Measurements from ENCODE around the gene BGLAP.

The BGLAP gene

GRCh38 chr1:156226782-156227181 lies 15.2 kb upstream of the BGLAP start:
- DNase-seq (ENCODE audit: low read depth), result no peak

- no peak for DNase-seq (ENCODE audit: low read depth)
Measured at GRCh38 chr1:156228501-156228900, 13.5 kb upstream of the BGLAP start.

- DNase-seq (ENCODE audit: low read depth), result no peak
Measured at GRCh38 chr1:156229809-156230472, 12.0 kb upstream of the BGLAP start.

GRCh38 chr1:156230473-156230837 lies 11.5 kb upstream of the BGLAP start:
- no peak for DNase-seq (ENCODE audit: low read depth)

- DNase-seq (ENCODE audit: low read depth), result no peak
Measured at GRCh38 chr1:156232201-156232894, 9.6 kb upstream of the BGLAP start.

GRCh38 chr1:156233426-156234127 lies 8.4 kb upstream of the BGLAP start:
- DNase-seq (ENCODE audit: low read depth), result no peak

- DNase-seq (ENCODE audit: low read depth), result no peak
Measured at GRCh38 chr1:156236164-156236563, 5.8 kb upstream of the BGLAP start.

GRCh38 chr1:156238248-156238647 lies 3.7 kb upstream of the BGLAP start:
- DNase-seq (ENCODE audit: low read depth), result no peak

- no peak for DNase-seq (ENCODE audit: low read depth)
Measured at GRCh38 chr1:156241311-156241811, 623 bp upstream of the BGLAP start.

GRCh38 chr1:156242738-156243137 lies 754 bp downstream of the BGLAP start:
- no peak for DNase-seq (ENCODE audit: low read depth)

- no peak for DNase-seq (ENCODE audit: low read depth)
Measured at GRCh38 chr1:156244126-156244525, 2.1 kb downstream of the BGLAP start.

GRCh38 chr1:156244712-156245111 lies 2.7 kb downstream of the BGLAP start:
- DNase-seq (ENCODE audit: low read depth), result no peak

- DNase-seq (ENCODE audit: low read depth), result peak; percentile 15
Measured at GRCh38 chr1:156245451-156246232, 3.7 kb downstream of the BGLAP start.

GRCh38 chr1:156246241-156246780 lies 4.3 kb downstream of the BGLAP start:
- DNase-seq (ENCODE audit: low read depth), result no peak

GRCh38 chr1:156246781-156247459 lies 4.9 kb downstream of the BGLAP start:
- DNase-seq (ENCODE audit: low read depth), result no peak

GRCh38 chr1:156247460-156248322 lies 5.7 kb downstream of the BGLAP start, which contains the start of gene PAQR6:
Gene PAQR6, minus strand, starts transcription at chr1:156248056. Its CDS starts 1,325 bp downstream, at chr1:156246731.
- DNase-seq (ENCODE audit: low read depth), result no peak

GRCh38 chr1:156248323-156248683 lies 6.3 kb downstream of the BGLAP start:
- DNase-seq (ENCODE audit: low read depth), result no peak

- DNase-seq (ENCODE audit: low read depth), result no peak
Measured at GRCh38 chr1:156249593-156249992, 7.6 kb downstream of the BGLAP start.

GRCh38 chr1:156251527-156251926 lies 9.5 kb downstream of the BGLAP start:
- no peak for DNase-seq (ENCODE audit: low read depth)

GRCh38 chr1:156253634-156254033 lies 11.7 kb downstream of the BGLAP start:
- no peak for DNase-seq (ENCODE audit: low read depth)

Data from activated T-helper 9 cell treated with anti-CD3 and anti-CD28 coated beads, Interleukin-2, amount 50 U/mL, for 16 hours (primary cell).